Subcutaneous adipose tissue (tissue), 4 donors: ENCODE results near the gene WAS. TPM values are rescaled to one million over a fixed set of nuclear protein-coding genes. Genes with fewer than 3 reads are reported as not detected.

Experiments
- total RNA-seq, 4 donors: library from RNA; depleted of rRNA; stranded (reverse); fragments of >200 nt; gene quantifications; one replicate each; pipeline ENCODE4 v1.1.0, GENCODE V29; 2016
- TF ChIP-seq, protein P1 (sequence below): fragments of 450-650 bp; IDR thresholded peaks from one replicate; pipeline ENCODE4 v1.5.1; 2016; ENCODE audit warnings: low read depth, mild to moderate bottlenecking, control low read depth, antibody characterized with exemption, moderate library complexity

Gene WAS
- total RNA-seq: 10 to 100 TPM in 3 of 4 donors, 1 to 10 TPM in 1; 7.9 to 27.9 (median 13.8) TPM

DNA sequence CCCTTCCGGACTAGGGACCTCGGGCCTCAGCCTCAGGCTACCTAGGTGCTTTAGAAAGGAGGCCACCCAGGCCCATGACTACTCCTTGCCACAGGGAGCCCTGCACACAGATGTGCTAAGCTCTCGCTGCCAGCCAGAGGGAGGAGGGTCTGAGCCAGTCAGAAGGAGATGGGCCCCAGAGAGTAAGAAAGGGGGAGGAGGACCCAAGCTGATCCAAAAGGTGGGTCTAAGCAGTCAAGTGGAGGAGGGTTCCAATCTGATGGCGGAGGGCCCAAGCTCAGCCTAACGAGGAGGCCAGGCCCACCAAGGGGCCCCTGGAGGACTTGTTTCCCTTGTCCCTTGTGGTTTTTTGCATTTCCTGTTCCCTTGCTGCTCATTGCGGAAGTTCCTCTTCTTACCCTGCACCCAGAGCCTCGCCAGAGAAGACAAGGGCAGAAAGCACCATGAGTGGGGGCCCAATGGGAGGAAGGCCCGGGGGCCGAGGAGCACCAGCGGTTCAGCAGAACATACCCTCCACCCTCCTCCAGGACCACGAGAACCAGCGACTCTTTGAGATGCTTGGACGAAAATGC is at the start of gene WAS:
Gene WAS (plus strand): TSS at position 389 of the 572 bp plus-strand sequence. CDS start 55 bp downstream, at position 444.
- TF ChIP-seq, protein P1, sequence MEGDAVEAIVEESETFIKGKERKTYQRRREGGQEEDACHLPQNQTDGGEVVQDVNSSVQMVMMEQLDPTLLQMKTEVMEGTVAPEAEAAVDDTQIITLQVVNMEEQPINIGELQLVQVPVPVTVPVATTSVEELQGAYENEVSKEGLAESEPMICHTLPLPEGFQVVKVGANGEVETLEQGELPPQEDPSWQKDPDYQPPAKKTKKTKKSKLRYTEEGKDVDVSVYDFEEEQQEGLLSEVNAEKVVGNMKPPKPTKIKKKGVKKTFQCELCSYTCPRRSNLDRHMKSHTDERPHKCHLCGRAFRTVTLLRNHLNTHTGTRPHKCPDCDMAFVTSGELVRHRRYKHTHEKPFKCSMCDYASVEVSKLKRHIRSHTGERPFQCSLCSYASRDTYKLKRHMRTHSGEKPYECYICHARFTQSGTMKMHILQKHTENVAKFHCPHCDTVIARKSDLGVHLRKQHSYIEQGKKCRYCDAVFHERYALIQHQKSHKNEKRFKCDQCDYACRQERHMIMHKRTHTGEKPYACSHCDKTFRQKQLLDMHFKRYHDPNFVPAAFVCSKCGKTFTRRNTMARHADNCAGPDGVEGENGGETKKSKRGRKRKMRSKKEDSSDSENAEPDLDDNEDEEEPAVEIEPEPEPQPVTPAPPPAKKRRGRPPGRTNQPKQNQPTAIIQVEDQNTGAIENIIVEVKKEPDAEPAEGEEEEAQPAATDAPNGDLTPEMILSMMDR: no peak

DNA sequence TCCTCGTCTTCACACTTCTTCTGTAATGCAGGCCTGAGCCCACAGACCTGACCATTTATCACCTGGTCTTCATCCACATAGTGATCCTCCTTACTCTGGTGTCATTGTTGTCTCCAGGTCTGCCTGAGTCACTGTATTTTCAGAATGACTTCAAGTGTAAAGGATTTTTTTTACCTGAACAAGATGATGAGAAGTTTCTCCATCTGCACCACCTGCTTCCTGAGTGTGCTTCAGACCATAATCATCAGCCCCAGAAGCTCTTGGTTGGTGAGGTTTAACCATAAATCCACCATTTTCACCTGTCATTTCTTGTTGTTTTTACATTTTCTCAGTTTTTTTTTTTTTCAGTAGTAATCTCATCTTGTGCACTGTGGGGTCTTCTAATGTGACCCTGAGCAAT is 47.3 kb upstream of the WAS start:
- TF ChIP-seq, protein P1: no peak

- TF ChIP-seq, protein P1: no peak
Measured at GRCh38 chrX:48636776-48637175, 46.8 kb upstream of the WAS start.

- TF ChIP-seq, protein P1: no peak
Measured at GRCh38 chrX:48645669-48646068, 37.9 kb upstream of the WAS start.

GRCh38 chrX:48648336-48648751 is 35.3 kb upstream of the WAS start:
- TF ChIP-seq, protein P1: no peak

DNA sequence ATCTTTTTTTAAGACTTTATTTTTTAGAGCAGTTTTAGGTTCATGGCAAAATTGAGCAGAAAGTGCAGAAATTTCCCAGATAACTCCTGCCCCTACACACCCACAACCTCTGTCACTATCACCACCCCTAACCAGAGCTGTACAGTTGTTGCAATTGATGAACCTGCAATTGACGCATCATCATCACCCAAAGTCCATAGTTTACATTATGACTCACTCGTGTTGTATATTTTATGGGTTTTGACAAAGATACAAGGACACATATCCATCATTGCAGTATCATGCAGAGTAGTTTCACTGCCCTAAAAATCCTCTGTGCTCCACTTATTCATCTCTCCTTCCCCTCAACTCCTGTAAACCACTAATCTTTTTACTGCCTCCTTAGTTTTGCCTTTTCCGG is 34.5 kb upstream of the WAS start:
- TF ChIP-seq, protein P1: no peak

- TF ChIP-seq, protein P1: no peak
Measured at GRCh38 chrX:48663241-48663640, 20.4 kb upstream of the WAS start.
